AG10803 (cell line): Measurements from ENCODE around the gene PEX7.
"Not testable (repeated sequence)": the region's sequence is repeated elsewhere in the genome, so short reads cannot be mapped to it uniquely, and the experiment has no call there.

Experiments
- DNase-seq: peaks from one replicate; pipeline ENCODE4 v3.0.0; 2010; ENCODE audit warnings: low read depth
- H3K4me3 ChIP-seq: 2 replicates; pipeline ENCODE4 v1.5.1; 2011; ENCODE audit warnings: mild to moderate bottlenecking, low read length, control low read depth
- CTCF ChIP-seq: conservative IDR thresholded peaks from 2 replicates; pipeline ENCODE4 v1.5.1; 2011; ENCODE audit warnings: mild to moderate bottlenecking, low read length, control low read depth, inconsistent platforms

Gene PEX7

GRCh38 chr6:136952714-136953260, 130.4 kb downstream of the PEX7 start:
- no peak for TF ChIP-seq CTCF
- no peak for DNase-seq
- no peak overlapping the region for H3K4me3 ChIP-seq

GRCh38 chr6:136955123-136955522, 132.7 kb downstream of the PEX7 start:
- DNase-seq: no peak
- TF ChIP-seq CTCF: no peak
- no peak overlapping the region for H3K4me3 ChIP-seq

GRCh38 chr6:136956590-136957544, 134.5 kb downstream of the PEX7 start:
- no peak overlapping the region for H3K4me3 ChIP-seq
- no peak for TF ChIP-seq CTCF
- no peak for DNase-seq

- TF ChIP-seq CTCF: no peak
- no peak for DNase-seq
Observed at GRCh38 chr6:136958168-136958567, 135.8 kb downstream of the PEX7 start.

GRCh38 chr6:136959471-136959891, 137.1 kb downstream of the PEX7 start:
- no peak for TF ChIP-seq CTCF

More at GRCh38 chr6:136958168-136958567, 135.8 kb downstream of the PEX7 start:
- no peak overlapping the region for H3K4me3 ChIP-seq

GRCh38 chr6:136959935-136960334, 137.5 kb downstream of the PEX7 start:
- not testable (repeated sequence) for H3K4me3 ChIP-seq, DNase-seq

More at GRCh38 chr6:136959471-136959891, 137.1 kb downstream of the PEX7 start:
- H3K4me3 ChIP-seq: no peak overlapping the region
- no peak for DNase-seq

- no peak for DNase-seq
- no peak overlapping the region for H3K4me3 ChIP-seq
- TF ChIP-seq CTCF: no peak
Observed at GRCh38 chr6:136960781-136961180, 138.4 kb downstream of the PEX7 start.
